Activated naive CD4-positive, alpha-beta T cell treated with anti-CD3 and anti-CD28 coated beads, Interleukin-2, amount 50 U/mL, for 16 hours (primary cell): ENCODE measurements around the gene MMP15.
"Not testable (repeated sequence)": the region's sequence is repeated elsewhere in the genome, so short reads cannot be mapped to it uniquely, and the experiment has no call there.

ENCODE experiments used
- DNase-seq: peaks from one replicate; pipeline ENCODE4 v3.0.0-alpha.2; 2020

The MMP15 gene

GRCh38 chr16:57997176-57997527 is 28.4 kb upstream of the MMP15 start:
- DNase-seq: no peak

- no peak for DNase-seq
These were observed 27.9 kb upstream of the MMP15 start for GRCh38 chr16:57997528-57998265.

DNA sequence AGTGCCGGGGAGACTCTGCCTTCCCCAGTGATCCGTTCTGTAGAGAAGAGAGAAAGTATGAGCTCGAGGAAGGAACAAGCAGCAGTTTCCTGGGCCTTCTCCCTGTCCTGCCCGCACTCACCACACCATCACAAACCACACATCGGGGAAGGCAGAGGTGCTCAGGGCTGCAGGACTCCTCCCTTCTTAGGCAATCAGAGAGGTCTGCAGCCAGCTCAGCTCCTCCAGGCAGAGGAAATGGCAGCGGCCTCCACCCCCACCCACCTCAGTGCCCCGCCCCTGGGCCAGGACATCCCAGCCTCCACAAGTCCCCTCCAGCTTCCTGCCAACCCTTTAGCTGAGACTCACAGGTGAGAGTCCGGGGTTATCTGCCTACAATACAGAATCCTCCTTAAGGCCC is 27.1 kb upstream of the MMP15 start:
- DNase-seq: peak; percentile 33

- no peak for DNase-seq
These were observed 26.6 kb upstream of the MMP15 start for GRCh38 chr16:57998992-57999365.

- peak; percentile 34 for DNase-seq
These were observed 26.1 kb upstream of the MMP15 start for GRCh38 chr16:57999366-57999970.

DNA sequence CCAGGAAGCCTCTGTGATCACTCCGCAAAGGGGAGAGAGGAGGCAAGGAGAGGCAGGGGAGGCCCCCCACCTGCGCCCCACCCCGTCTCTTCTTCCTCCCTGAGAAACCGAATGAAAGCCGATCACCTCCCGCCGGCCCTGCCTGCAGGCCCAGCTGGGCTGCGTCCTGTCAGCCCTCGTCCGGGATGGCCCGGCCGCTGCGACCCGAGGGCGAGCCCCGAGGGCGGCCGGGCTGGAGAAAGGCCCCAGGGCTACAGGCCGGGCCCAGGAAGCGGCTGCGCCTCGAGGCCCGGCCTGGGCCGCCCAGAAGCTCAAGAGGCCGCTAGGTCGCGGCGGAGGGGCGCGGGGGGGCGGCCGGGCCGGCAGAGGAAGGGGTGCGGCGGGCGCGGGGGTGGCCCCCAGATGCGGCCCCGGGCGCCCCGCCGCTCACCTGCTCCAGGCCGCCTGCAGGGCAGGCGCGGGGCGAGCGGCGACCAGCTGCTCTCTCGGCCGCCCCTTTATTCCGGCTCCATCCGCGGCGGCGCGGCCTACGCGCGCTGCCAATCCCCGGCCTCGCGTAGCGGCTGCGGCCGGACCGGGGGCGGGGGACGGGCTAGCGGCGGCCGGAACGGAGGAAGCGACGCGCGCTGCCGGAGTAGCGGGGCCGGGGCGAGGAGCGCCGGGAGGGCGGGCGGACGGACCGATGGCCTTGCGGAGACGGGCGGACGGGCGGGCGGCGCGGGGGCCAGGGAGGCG is 25.4 kb upstream of the MMP15 start, which contains the start of gene ZNF319:
TSS of gene ZNF319 (minus strand) at position 702 of the 735 bp plus-strand sequence. CDS start 2,407 bp downstream, outside the sequence.
- peak; percentile 25 for DNase-seq

DNA sequence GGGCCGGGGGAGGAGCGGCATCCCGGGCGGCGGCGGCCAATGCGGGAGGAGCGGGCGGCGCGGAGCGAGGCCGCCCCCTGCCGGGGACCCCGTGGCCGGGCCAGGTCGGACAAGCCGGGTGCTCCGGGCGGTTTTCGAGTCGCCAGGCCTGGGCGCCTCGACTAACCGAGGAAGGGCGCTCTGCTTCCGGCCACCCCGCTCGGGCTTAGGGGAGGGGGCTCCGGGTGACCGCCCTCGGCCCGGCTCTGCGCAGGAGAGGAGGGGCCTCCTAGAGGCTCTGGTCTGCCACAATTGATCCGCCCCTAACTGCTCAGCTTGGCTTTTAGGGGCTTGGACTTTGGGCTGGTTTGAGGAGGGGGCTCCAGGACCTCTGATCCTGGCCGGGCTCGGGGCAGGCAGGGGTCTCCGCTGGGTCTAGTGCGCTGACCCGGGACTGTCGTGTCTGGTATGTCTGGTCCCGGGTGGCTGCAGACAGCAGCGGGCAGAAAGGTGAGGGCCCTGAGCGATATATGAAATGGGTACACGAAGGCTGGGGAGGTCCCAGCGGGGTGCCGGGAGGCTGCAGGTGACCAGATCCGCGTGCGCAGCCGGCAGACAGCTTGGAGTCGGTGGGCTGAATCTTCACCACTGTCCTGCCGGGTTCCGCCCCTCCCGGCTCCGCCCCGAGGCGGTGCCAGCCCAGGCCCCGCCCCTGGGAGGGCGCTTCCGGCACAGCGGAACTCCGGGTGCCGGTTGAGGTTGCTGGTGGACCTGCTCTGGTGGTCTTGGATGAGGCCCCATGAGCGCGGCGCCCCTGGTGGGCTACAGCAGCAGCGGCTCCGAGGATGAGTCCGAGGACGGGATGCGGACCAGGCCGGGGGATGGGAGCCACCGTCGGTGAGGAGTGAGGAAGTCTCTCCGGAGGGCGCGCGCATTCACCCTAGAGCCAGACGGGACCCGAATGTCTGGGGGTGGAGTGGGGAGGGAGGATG is 24.6 kb upstream of the MMP15 start, which contains the start of gene USB1:
TSS of gene USB1 (plus strand) at position 702 of the 971 bp plus-strand sequence. CDS start at position 779, 77 bp downstream.
- peak; percentile 83 for DNase-seq

DNA sequence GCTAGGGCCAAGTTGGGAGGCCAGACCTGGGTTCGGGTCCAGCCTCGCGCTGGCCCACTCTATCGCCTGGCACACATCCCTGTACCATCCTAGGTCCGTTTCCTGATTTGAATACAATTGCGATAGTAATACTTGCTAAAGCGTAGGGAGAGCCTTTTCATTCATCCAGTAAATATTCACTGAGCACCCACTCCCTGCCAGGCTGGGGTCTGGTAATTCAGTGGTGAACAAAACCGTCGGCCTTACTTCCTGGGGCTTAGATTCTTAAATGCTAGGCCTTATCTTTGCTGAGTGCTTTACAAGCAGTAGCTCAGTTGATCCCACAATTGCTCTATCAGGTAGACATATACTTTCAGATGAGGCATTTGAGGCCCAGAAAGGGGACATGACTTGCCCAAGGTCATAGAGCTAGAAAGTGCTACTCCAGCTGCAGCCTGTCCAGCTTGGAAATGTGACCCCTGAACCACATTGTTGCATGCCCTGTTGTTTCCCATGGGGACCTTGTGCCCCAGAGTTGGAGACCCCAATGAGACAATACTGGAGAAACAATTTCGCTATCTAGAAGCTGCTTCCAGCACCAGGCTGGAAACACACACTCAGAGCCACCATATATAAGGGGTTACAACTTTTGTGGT is 23.7 kb upstream of the MMP15 start:
- no peak for DNase-seq

DNA sequence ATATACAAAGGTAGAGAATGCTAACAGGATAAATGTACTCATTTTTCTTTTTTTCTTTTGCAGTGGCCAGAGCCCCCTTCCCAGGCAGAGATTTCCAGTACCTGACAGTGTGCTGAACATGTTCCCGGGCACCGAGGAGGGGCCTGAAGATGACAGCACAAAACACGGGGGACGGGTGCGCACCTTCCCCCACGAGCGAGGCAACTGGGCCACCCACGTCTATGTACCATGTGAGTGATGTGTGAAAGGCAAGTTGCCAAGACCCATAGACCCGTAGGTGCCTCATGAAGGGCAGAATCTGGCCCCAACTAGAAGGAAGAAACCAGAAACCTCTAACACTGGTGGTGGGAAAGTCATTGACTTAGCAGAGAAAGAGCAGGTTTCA is 23.1 kb upstream of the MMP15 start:
- no peak for DNase-seq

DNA sequence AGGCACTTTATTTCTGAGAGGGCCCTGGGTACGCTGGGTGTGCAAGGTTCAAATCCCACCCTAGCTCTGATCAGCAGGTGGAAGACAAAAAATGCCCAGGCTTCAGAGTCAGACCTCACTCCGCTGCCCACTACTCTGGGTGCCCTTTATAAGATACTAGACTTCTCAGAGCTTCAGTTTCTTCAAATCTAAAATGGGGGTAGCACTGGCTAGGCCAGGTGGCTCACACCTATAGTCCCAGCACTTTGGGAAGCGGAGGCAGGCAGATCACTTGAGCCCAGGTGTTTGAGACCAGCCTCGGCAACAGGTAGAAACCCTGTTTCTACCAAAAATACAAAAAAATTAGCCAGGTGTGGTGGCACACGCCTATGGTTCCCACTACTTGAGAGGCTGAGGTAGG is 22.6 kb upstream of the MMP15 start:
- DNase-seq: no peak

DNA sequence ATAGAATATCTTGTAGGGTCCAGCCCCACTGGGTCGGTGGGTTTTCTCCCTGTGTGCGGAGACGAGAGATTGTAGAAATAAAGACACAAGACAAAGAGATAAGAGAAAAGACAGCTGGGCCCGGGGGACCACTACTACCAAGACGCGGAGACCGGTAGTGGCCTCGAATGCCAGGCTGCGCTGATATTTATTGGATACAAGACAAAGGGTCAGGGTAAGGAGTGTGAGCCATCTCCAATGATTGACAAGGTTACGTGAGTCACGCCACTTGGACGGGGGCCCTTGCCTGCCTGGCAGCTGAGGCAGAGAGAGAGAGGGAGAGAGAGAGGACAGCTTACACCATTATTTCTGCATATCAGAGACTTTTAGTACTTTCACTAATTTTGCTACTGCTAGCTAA is 20.8 kb upstream of the MMP15 start:
- not testable (repeated sequence) for DNase-seq

- no peak for DNase-seq
These were observed 15.6 kb upstream of the MMP15 start for GRCh38 chr16:58009856-58010416.

DNA sequence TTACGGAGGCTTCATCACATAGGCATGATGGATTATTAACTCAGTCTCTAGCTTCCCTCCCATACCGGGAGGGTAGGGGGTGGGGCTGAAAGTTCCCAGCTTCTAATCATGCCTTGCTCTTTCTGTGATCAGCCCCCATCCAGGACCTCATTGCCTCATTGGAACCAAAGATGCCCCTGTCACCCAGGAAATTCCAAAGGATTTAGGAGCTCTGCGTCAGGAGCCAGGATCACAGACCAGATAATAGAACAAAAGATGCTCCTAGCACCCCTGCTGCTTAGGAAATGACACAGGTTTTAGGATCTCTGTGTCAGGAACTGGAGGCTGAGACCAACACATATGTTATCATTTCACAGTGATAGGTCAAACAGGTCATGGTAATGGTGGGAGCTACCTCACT is 14.7 kb upstream of the MMP15 start:
- DNase-seq: no peak

DNA sequence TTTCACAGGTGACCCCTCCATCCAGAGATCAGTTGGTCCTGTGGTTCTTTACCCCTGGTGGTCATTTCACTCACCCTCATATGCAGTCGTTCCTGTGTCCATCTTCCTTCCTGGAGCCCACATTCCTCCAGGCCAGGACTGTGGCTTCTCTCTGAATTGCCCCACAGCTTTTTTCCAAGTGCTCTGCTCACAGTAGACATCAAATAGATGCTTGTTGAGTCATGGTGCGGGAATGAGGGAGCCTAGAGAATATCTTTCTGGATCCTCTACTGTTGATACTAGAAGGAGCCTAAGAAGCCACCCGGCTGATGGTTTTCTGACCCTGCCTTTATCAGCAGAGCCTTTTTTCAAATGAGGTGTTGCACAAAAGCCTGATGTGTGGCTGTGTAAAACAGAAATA is 13.9 kb upstream of the MMP15 start:
- no peak for DNase-seq

GRCh38 chr16:58012481-58012880 is 13.1 kb upstream of the MMP15 start:
- DNase-seq: no peak

DNA sequence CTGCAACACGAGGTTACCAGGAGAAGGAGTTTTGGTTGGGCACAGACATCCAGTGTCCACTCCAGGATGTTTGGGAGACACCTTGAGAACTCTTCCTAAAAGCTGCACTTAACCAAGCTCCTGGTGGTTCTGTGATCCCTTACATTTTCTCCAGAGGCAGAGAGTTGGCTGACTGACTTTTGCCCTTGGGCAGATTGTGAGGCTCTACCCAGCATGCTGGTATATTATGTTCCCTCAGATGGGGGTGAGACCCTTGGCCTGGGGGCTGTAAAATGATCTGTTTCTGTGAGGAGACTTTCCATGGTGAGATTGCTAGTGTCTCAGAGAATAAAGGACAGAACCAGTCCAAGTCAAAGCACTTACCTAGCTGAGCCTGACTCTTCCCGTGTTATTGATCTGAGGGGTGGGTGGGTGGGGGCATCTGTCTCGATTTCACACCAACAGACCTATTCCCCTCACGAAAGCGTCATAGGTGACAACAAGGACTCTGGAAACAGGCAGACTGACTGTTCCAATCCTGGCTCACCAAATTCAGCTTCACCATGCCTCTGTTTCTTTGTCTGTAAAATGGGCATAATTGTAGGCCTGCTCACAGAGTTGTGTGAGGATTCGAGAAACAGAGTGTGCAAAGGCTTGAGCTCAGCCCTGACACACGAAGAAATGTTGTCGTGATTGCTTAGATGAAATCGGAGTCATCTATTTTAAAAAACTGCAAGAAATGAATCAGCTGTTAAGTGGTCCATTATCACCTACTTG is 12.2 kb upstream of the MMP15 start:
- DNase-seq: no peak

DNA sequence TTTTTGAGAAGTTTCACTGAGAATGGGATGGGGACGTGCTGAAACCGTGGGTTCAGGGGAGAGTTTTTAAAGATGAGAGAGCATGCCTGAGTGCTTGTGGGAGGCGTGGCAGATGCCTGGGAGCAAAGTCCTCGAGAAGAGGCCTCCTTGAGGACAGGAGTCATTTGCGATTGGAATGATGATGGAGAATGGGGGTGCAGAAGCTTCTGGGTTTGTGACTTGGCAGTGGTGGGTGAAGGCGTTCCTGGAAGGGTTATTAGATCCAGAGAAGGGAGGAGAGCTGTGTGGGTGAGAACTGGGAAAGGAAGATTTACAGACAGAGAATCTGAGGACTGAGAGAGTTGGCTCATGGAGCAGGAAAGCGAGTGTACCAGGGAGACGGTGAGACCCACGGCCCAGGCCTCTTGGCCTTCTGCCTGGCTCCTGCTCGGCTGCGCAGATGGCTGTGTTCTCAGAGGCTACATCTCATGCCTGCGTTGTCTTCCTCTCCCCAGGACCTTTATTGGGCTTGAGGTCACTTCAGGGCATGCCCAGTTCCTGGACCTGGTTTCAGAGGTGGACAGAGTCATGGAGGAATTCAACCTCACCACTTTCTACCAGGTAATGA is 8.6 kb upstream of the MMP15 start:
- DNase-seq: no peak

DNA sequence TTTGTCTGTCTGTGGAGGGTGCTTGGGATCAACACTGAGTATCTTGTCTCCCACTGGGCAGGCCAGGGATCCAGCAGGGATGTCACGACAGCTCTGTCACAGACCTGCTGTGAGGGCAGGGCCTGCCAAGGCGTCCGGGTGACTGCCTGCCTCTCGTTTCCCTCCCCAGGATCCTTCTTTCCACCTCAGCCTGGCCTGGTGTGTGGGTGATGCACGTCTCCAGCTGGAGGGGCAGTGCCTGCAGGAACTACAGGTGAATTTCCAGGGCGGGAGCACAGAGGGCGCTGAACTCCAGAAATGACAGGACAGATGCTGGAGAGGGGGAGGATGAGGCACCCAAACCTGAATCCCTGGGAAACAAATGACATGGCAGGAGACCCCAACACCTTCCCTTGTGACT is 6.8 kb upstream of the MMP15 start:
- DNase-seq: no peak

DNA sequence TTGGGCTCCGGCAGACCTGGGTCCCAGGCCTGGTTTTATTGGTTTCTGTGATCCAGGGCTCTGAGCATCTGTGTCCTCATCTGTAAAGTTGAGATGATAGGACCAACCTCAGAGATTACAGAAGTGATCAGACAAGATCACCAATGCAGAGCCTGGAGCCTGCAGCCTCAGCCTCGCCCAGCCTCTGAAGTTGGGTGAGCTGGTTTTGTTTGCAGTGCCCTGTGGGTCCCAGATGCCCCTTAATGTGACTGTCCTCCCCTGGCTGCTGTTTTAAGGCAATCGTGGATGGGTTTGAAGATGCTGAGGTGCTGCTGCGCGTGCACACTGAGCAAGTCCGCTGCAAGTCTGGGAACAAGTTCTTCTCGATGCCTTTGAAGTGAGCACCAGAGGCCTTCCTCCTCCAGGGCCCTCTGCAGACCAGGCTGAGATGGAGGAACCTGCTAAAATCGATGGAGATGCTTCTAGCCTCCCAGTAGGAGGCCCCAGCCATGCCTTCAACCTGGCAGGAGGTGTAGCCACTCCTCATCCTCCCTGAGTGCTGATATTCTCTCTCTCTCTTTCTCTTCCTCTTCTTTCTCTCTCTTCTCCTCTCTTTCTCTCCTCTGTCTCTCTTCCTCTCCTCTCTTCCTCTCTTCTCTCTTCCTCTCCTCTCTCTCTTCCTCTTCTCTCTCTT is 5.6 kb upstream of the MMP15 start:
- DNase-seq: no peak
